GM12875 (cell line): Measurements from ENCODE around the gene DLG3.

ENCODE experiments used
- H3K4me3 ChIP-seq: one replicate; pipeline ENCODE4 v1.5.1; 2011; ENCODE audit warnings: low read depth, low read length, control low read depth
- CTCF ChIP-seq: IDR thresholded peaks from 2 replicates; pipeline ENCODE4 v1.5.1; 2011; ENCODE audit warnings: low read depth, mild to moderate bottlenecking, control low read depth, inconsistent platforms, low read length, moderate library complexity, borderline replicate concordance; ENCODE audit not compliant: insufficient read depth

DLG3 gene

GRCh38 chrX:70449457-70449966 lies 4.9 kb downstream of the DLG3 start:
- H3K4me3 ChIP-seq: no peak overlapping the region
- TF ChIP-seq CTCF: no peak

GRCh38 chrX:70452143-70452733 lies 7.6 kb downstream of the DLG3 start:
- peak; percentile 68 for TF ChIP-seq CTCF
- peak overlapping the region; percentile 14 for H3K4me3 ChIP-seq

DNA sequence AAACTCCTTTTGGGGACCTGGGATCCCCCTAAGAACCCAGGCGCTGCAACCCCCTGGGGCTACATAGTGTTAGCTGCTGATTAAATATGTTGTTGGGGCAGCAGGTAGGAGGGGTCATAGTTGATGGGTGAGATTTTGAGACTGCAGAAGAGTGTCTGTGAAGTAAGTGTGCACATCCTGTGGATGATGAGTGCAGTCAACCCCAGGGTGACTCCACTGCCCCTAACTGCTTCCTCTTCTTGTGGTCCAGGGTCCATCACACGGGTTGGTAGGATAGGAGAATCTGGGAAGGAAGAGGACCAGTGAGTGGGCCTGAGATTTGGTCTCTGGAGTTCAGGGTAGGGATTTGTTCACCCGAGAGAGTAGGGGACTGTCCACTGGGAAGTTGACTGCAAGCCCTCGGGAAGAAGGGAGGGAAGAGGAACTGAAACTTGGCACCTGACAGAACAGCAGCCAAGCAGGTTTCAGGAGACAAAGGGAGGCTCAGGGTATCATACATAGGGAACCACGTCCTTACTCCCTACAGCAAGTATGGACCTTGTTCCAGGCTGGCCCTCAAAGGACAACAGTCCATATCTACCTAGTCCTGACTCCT lies 8.5 kb downstream of the DLG3 start:
- H3K4me3 ChIP-seq: no peak overlapping the region
- no peak for TF ChIP-seq CTCF

DNA sequence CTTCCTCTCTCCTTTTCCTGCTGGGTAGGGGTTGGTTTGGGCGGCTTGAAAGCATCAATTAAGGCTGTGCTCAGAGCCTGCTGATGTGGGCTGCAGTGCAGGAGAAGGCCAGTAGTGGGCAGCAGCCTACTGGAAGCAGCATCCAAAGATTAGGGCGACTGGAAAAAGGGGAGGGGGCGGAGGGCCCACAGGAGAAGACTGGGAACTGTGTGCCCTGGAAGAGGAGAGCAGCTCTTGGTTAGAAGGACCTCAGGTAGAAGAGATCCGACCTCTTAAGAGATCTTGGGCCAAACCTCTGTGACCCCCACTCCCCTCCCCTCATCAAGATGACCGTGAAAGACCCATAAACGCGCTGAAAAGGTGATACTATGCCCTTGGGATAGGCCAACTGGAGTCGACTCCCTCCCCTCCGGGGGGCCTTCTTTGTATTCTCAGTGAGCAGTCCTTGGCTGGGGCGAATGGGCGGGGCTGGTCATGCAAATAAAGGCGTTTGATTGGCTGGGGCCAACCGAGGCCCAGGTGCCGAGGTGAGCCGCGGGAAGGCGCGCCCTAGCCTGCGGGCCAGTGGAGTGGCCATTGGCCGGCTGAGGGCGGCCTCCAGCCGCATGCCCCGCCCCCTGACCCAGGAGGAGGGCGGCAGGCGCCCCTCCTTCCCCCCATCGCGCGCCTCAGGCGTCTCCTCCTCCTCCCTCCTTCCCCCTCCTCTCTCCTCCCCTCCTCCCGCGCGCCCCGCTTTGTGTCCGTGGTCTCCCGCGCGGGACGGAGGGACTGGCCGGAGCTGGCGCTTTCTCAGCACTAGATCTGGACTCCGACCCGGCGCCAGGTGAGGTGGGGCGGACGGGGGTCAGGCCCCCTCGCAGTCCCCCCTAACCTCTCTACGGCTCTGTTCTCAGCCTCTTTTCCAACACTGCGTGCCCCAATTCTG lies 10.1 kb downstream of the DLG3 start:
- H3K4me3 ChIP-seq: peak overlapping the region; percentile 54
- peak; percentile 84 for TF ChIP-seq CTCF

- TF ChIP-seq CTCF: no peak
- peak overlapping the region; percentile 54 for H3K4me3 ChIP-seq
These were observed 10.9 kb downstream of the DLG3 start for GRCh38 chrX:70455366-70456202.

GRCh38 chrX:70456256-70456655 lies 11.6 kb downstream of the DLG3 start:
- no peak for TF ChIP-seq CTCF

More at GRCh38 chrX:70456256-70456655, 11.6 kb downstream of the DLG3 start:
- no peak overlapping the region for H3K4me3 ChIP-seq
